Measurements from ENCODE around the gene MUC6. TPM values are rescaled to one million over a fixed set of nuclear protein-coding genes. Genes with fewer than 3 reads are reported as not detected.

Gene MUC6
- total RNA-seq, 1 donor from 2014 or later: not detected

- no peak for DNase-seq (ENCODE audit: extremely low spot score, unreplicated experiment)
Observed at GRCh38 chr11:1050581-1051355, 14.2 kb upstream of the MUC6 start.

DNA sequence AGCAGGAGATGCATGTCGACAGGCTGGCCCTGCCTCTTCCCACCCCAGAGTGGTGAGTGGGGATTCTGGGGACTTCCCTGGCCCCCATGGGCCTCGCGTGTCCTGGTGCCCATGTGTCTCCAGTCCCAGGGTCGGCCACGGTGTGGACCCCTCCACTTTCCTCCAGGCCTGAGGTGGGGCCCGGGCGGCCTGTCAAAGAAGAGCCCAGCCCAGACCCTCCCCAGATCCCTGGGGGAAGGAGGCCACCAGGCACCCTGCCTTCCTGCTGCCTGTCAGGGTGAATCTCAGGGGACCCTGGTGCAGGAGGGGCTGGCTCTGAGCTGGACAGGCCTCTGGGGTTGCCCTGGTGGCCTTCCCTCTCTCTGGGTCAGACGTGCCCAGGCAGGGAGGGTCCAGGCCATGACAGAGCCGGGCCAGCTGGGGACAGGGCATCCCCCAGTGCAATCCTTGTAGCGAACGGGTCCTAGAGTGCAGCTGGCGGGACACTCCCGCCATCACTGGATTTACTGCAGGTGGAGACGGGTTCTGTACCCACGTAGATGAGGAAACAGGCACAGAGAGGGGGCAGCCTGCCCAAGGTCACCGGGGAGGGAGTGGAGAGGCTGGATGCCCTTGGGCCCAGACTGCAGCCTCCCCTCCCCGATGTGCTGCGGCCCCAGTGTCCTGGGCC, 13.5 kb upstream of the MUC6 start:
- no peak for TF ChIP-seq CTCF (IDR thresholded peaks at IDR 0.05)
- Mint-ChIP-seq H3K4me3 (ENCODE audit: unreplicated experiment) (no peak overlapping the region), H3K9me3 (ENCODE audit: unreplicated experiment) (peaks cover 3% of the 10 kb centered on the region), H3K36me3 (ENCODE audit: unreplicated experiment) (no peaks in the 10 kb centered on the region), H3K4me1 (ENCODE audit: unreplicated experiment) (peaks cover 2% of the 10 kb centered on the region), H3K27ac (ENCODE audit: unreplicated experiment) (no peak overlapping the region), H3K27me3 (ENCODE audit: unreplicated experiment) (peaks cover 23% of the 10 kb centered on the region)
- no peak for DNase-seq (ENCODE audit: extremely low spot score, unreplicated experiment)

More at GRCh38 chr11:1050581-1051355, 14.2 kb upstream of the MUC6 start:
- Mint-ChIP-seq H3K27ac (ENCODE audit: unreplicated experiment) (no peak overlapping the region), H3K4me3 (ENCODE audit: unreplicated experiment) (no peak overlapping the region), H3K4me1 (ENCODE audit: unreplicated experiment) (peaks cover 2% of the 10 kb centered on the region), H3K27me3 (ENCODE audit: unreplicated experiment) (peaks cover 23% of the 10 kb centered on the region), H3K9me3 (ENCODE audit: unreplicated experiment) (no peaks in the 10 kb centered on the region), H3K36me3 (ENCODE audit: unreplicated experiment) (no peaks in the 10 kb centered on the region)
- TF ChIP-seq CTCF (IDR thresholded peaks at IDR 0.05): peak; percentile 91

DNA sequence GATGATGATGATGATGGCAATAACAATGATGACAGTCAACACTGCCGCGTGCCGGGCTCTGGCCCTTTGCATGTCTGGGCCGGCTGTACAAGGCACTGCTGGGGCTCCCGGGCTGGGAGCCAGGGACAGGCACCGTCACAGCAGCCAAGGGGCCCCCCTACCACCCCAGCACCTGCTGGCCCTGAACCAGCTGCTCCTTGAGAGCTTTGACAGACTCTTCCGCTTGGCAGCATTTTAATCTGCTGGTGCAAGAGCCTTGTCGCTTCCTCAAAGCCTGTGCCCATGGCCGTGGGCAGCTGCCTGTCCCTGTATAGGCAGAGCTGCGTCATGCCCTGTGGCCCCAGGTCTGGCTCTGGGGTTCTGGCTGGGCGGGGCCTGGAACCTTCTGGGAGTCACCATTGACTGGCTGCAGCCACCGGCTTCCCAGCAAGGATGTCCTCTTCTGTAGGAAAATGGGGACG, 12.9 kb upstream of the MUC6 start:
- H3K4me1 Mint-ChIP-seq (ENCODE audit: unreplicated experiment): peaks cover 2% of the 10 kb centered on the region
- TF ChIP-seq CTCF (IDR thresholded peaks at IDR 0.05): no peak
- no peaks in the 10 kb centered on the region for H3K36me3 Mint-ChIP-seq (ENCODE audit: unreplicated experiment)
- peaks cover 29% of the 10 kb centered on the region for H3K27me3 Mint-ChIP-seq (ENCODE audit: unreplicated experiment)
- H3K9me3 Mint-ChIP-seq (ENCODE audit: unreplicated experiment): peaks cover 5% of the 10 kb centered on the region
- no peak overlapping the region for H3K27ac Mint-ChIP-seq (ENCODE audit: unreplicated experiment)
- DNase-seq (ENCODE audit: extremely low spot score, unreplicated experiment): no peak
- H3K4me3 Mint-ChIP-seq (ENCODE audit: unreplicated experiment): no peak overlapping the region

GRCh38 chr11:1049071-1049405, 12.5 kb upstream of the MUC6 start:
- TF ChIP-seq CTCF (IDR thresholded peaks at IDR 0.05): no peak
- H3K27ac Mint-ChIP-seq (ENCODE audit: unreplicated experiment): no peak overlapping the region
- H3K4me3 Mint-ChIP-seq (ENCODE audit: unreplicated experiment): no peak overlapping the region
- H3K9me3 Mint-ChIP-seq (ENCODE audit: unreplicated experiment): peaks cover 5% of the 10 kb centered on the region
- H3K4me1 Mint-ChIP-seq (ENCODE audit: unreplicated experiment): peaks cover 2% of the 10 kb centered on the region
- DNase-seq (ENCODE audit: extremely low spot score, unreplicated experiment): no peak
- peaks cover 31% of the 10 kb centered on the region for H3K27me3 Mint-ChIP-seq (ENCODE audit: unreplicated experiment)
- H3K36me3 Mint-ChIP-seq (ENCODE audit: unreplicated experiment): no peaks in the 10 kb centered on the region

- Mint-ChIP-seq H3K4me3 (ENCODE audit: unreplicated experiment) (no peak overlapping the region), H3K27ac (ENCODE audit: unreplicated experiment) (no peak overlapping the region), H3K9me3 (ENCODE audit: unreplicated experiment) (peaks cover 5% of the 10 kb centered on the region), H3K27me3 (ENCODE audit: unreplicated experiment) (peaks cover 34% of the 10 kb centered on the region), H3K4me1 (ENCODE audit: unreplicated experiment) (peaks cover 2% of the 10 kb centered on the region), H3K36me3 (ENCODE audit: unreplicated experiment) (no peaks in the 10 kb centered on the region)
- no peak for TF ChIP-seq CTCF (IDR thresholded peaks at IDR 0.05)
- no peak for DNase-seq (ENCODE audit: extremely low spot score, unreplicated experiment)
Observed at GRCh38 chr11:1048375-1049070, 12.0 kb upstream of the MUC6 start.

Data from osteocyte (in vitro differentiated cells).